Lower leg skin (tissue), 3 donors: ENCODE data around the gene DNALI1.

Experiments
- POLR2A ChIP-seq, 2 donors: fragments of 450-650 bp; IDR thresholded peaks; one replicate each; pipeline ENCODE4 v1.6.1; 2016 to 2017; ENCODE audit warnings: antibody characterized with exemption in 2 of 2, mild to moderate bottlenecking in 1 of 2, moderate library complexity in 1 of 2
- TF ChIP-seq, protein P1 (sequence below), 3 donors: fragments of 450-650 bp; IDR thresholded peaks; one replicate each; pipeline ENCODE4 v1.5.1; 2016; ENCODE audit warnings: antibody characterized with exemption in 3 of 3, mild to moderate bottlenecking in 3 of 3, moderate library complexity in 2 of 3

- TF ChIP-seq, protein P1, sequence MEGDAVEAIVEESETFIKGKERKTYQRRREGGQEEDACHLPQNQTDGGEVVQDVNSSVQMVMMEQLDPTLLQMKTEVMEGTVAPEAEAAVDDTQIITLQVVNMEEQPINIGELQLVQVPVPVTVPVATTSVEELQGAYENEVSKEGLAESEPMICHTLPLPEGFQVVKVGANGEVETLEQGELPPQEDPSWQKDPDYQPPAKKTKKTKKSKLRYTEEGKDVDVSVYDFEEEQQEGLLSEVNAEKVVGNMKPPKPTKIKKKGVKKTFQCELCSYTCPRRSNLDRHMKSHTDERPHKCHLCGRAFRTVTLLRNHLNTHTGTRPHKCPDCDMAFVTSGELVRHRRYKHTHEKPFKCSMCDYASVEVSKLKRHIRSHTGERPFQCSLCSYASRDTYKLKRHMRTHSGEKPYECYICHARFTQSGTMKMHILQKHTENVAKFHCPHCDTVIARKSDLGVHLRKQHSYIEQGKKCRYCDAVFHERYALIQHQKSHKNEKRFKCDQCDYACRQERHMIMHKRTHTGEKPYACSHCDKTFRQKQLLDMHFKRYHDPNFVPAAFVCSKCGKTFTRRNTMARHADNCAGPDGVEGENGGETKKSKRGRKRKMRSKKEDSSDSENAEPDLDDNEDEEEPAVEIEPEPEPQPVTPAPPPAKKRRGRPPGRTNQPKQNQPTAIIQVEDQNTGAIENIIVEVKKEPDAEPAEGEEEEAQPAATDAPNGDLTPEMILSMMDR (IDR thresholded peaks at IDR 0.05): no peak
- TF ChIP-seq POLR2A (IDR thresholded peaks at IDR 0.05): no peak
Observed at GRCh38 chr1:37540036-37540785, 16.5 kb upstream of the DNALI1 start.
